B cell (primary cell): ENCODE results near the gene FURIN. TPM values are rescaled to one million over a fixed set of nuclear protein-coding genes. Genes with fewer than 3 reads are reported as not detected.

Experiments
- ATAC-seq: fragments of 200-7000 bp; cut with Tn5 transposase; one replicate; pipeline ENCODE4 v1.10.0; 2021; ENCODE audit warnings: low read depth, mild to moderate bottlenecking, moderate number of reproducible peaks, moderate library complexity
- CTCF ChIA-PET: fragments of 350-600 bp; sonication (Branson Sonifier 250); formaldehyde crosslinking; loops from one replicate; lab custom pipeline; 2021; ENCODE audit warnings: antibody characterized with exemption, inconsistent platforms; lab: Charles Lee
- POLR2A ChIA-PET: fragments of 350-600 bp; sonication (Branson Sonifier 250); formaldehyde crosslinking; loops from one replicate; lab custom pipeline; 2021; ENCODE audit warnings: antibody characterized with exemption; lab: Charles Lee
- DNase-seq: peaks from one replicate; pipeline ENCODE4 v3.0.0; 2013
- H2AFZ ChIP-seq: 2 replicates; pipeline ENCODE4 v1.6.1; 2012; ENCODE audit warnings: mild to moderate bottlenecking, low read depth, low read length; ENCODE audit not compliant: insufficient read depth, poor library complexity, severe bottlenecking
- H3K27ac ChIP-seq, 2 donors: 1 replicate in 1 of 2; 2 replicates in 1 of 2; pipeline ENCODE4 v1.5.1; 2012 to 2013; ENCODE audit warnings: low read length in 2 of 2, mild to moderate bottlenecking in 2 of 2, moderate library complexity in 1 of 2
- H3K27me3 ChIP-seq, 4 experiments: fragments of 200-600 bp in 1 of 4; sonication (generic) in 1 of 4; replicated peaks in 1 of 4; 1 replicate in 2 of 4; 2 replicates in 2 of 4; pipeline versions ENCODE4 v1.6.1 to v1.7.0; 2013 to 2016; ENCODE audit warnings: low read length in 3 of 4, mild to moderate bottlenecking in 2 of 4, mixed read lengths in 1 of 4, moderate library complexity in 1 of 4; ENCODE audit not compliant: insufficient read depth in 4 of 4, control insufficient read depth in 3 of 4; ENCODE audit errors: control extremely low read depth in 1 of 4
- H3K36me3 ChIP-seq, 2 experiments: replicated peaks in 1 of 2; 1 replicate in 1 of 2; 2 replicates in 1 of 2; pipeline versions ENCODE4 v1.6.1 to v1.7.1; 2013; ENCODE audit warnings: low read length in 1 of 2; ENCODE audit not compliant: insufficient read depth in 2 of 2, control insufficient read depth in 1 of 2; ENCODE audit errors: control extremely low read depth in 1 of 2, extremely low read depth in 1 of 2
- H3K4me1 ChIP-seq, 2 donors: fragments of 200-600 bp in 1 of 2; sonication (generic) in 1 of 2; 1 replicate in 1 of 2; 2 replicates in 1 of 2; pipeline versions ENCODE4 v1.5.1 to v1.6.1; 2013 to 2017; ENCODE audit warnings: low read length in 2 of 2; ENCODE audit not compliant: control insufficient read depth in 2 of 2, insufficient read depth in 2 of 2
- H3K4me2 ChIP-seq: replicated peaks from 2 replicates; pipeline ENCODE3; 2012; ENCODE audit warnings: mild to moderate bottlenecking, low read depth, low read length; ENCODE audit not compliant: poor library complexity, severe bottlenecking
- H3K4me3 ChIP-seq, 5 experiments: fragments of 200-600 bp in 1 of 5; sonication (generic) in 1 of 5; 1 replicate in 3 of 5; 2 replicates in 2 of 5; pipeline versions ENCODE4 v1.5.1 to v1.7.0; 2011 to 2016; ENCODE audit warnings: low read length in 4 of 5, mild to moderate bottlenecking in 4 of 5, low read depth in 2 of 5, control low read depth in 1 of 5, moderate library complexity in 1 of 5; ENCODE audit not compliant: insufficient read depth in 1 of 5; ENCODE audit errors: control extremely low read depth in 1 of 5, extremely low read depth in 1 of 5
- H3K79me2 ChIP-seq: fragments of 200-600 bp; sonication (generic); one replicate; pipeline ENCODE4 v1.6.0; 2016; ENCODE audit warnings: low read length; ENCODE audit not compliant: control insufficient read depth, insufficient read depth
- H3K9ac ChIP-seq: fragments of 200-600 bp; sonication (generic); 2 replicates; pipeline ENCODE4 v1.6.1; 2017; ENCODE audit warnings: mild to moderate bottlenecking, low read length, moderate library complexity
- H3K9me3 ChIP-seq, 3 donors: one replicate each; pipeline versions ENCODE4 v1.6.1 to v1.7.1; 2013; ENCODE audit warnings: low read length in 2 of 3; ENCODE audit not compliant: control insufficient read depth in 2 of 3, insufficient read depth in 1 of 3; ENCODE audit errors: control extremely low read depth in 1 of 3
- H4K20me1 ChIP-seq: 2 replicates; pipeline ENCODE4 v1.6.0; 2012; ENCODE audit warnings: mild to moderate bottlenecking, low read length; ENCODE audit not compliant: insufficient read depth, control insufficient read depth, poor library complexity, severe bottlenecking
- H3K27ac Mint-ChIP-seq: one replicate; pipeline ENCODE4 v1.8.0; 2021; ENCODE audit warnings: mixed read lengths
- H3K27me3 Mint-ChIP-seq: one replicate; pipeline ENCODE4 v1.8.0; 2021; ENCODE audit warnings: mixed read lengths
- H3K4me1 Mint-ChIP-seq: one replicate; pipeline ENCODE4 v1.8.0; 2021; ENCODE audit warnings: mixed read lengths
- H3K4me3 Mint-ChIP-seq: one replicate; pipeline ENCODE4 v1.8.0; 2021; ENCODE audit warnings: mixed read lengths
- H3K9me3 Mint-ChIP-seq: one replicate; pipeline ENCODE4 v1.8.0; 2022; ENCODE audit warnings: mixed read lengths; ENCODE audit not compliant: insufficient read depth
- EZH2 ChIP-seq: IDR thresholded peaks from 2 replicates; pipeline ENCODE4 v1.6.1; 2012; ENCODE audit warnings: borderline replicate concordance, low read depth, mild to moderate bottlenecking, moderate library complexity, low read length; ENCODE audit not compliant: insufficient read depth, poor library complexity, severe bottlenecking
- WGBS: methylation state at CpG from one replicate; pipeline ENCODE4 v1.1.5; 2013; ENCODE audit warnings: missing lambda C conversion rate; ENCODE audit not compliant: insufficient coverage; 5-methylcytosine and 5-hydroxymethylcytosine counted together
- intact Hi-C: fragments of 100-400 bp; cut with micrococcal nuclease; formaldehyde crosslinking; loops from one replicate; pipeline ENCODE4 v1.10.0; 2022
- polyA plus RNA-seq: library from polyadenylated mRNA; depleted of rRNA; stranded (reverse); fragments of >200 nt; gene quantifications from 2 replicates; pipeline ENCODE4 v1.2.3, GENCODE V29; 2012
- total RNA-seq, 2 donors: library from RNA; stranded (reverse); fragments of 120-200 nt in 1 of 2; gene quantifications; 1 replicate in 1 of 2; 2 replicates in 1 of 2; pipeline versions ENCODE4 v1.2.3 to v1.2.4, GENCODE V29; 2013 to 2022
- TF ChIP-seq, protein P1 (sequence below): fragments of 200-600 bp; IDR thresholded peaks from one replicate; pipeline ENCODE4 v1.8.0; 2022; ENCODE audit warnings: antibody characterized with exemption, mild to moderate bottlenecking

FURIN gene
- total and polyA plus RNA-seq, 2 donors (not counting 1 experiment from before 2014, with no cell fraction given) = 31.6 to 66.7 TPM

DNA sequence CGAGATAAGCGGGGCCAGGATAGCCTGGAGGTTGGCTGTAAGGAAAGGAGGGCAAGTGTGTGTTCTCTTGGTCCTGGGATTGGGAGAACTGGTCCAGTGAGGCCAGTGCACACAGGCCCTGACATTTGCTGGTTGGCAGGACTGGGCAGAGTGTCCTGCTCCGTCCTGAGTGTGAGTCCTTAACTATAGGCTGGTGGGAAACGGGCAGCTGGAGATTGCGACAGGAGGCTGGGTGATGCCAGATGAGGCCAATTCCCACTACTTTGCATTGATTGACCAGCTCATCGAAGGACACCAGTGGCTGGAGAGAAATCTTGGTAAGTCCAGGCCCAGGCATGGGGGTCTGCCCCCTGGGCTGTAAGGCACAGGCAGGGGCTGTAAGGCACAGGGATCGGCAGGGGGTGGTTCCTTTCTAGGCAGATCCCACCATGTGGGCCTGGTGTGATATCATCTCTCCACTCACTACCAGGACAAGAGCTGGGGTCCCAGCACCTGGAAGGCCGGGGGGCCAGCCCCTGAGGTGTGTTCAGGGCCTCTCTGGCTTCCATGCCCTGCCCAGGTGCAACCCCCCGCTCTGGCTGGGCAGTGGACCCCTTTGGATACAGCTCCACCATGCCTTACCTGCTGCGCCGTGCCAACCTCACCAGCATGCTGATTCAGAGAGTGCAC lies 37.9 kb downstream of the FURIN start:
- ATAC-seq = no peak
- Mint-ChIP-seq H3K27ac (no peak overlapping the region), H3K9me3 (no peaks in the 10 kb centered on the region), H3K4me3 (no peak overlapping the region), H3K4me1 (peaks cover 19% of the 10 kb centered on the region), H3K27me3 (no peaks in the 10 kb centered on the region)
- Histone ChIP-seq H3K4me2 (no peak overlapping the region), H3K79me2 (peaks cover 3% of the 10 kb centered on the region), H4K20me1 (peaks cover 13% of the 10 kb centered on the region), H3K27ac (no peak overlapping the region), H3K27me3 (no peaks in the 10 kb centered on the region), H3K9ac (no peak overlapping the region), H3K9me3 (no peaks in the 10 kb centered on the region), H2AFZ (no peak overlapping the region), H3K36me3 (peaks cover 0 to 57% of the 10 kb centered on the region in 2 experiments), H3K4me1 (peaks cover 13 to 19% of the 10 kb centered on the region in 2 donors), H3K4me3 (no peak overlapping the region)
- ChIA-PET CTCF (interaction anchor here (1.2 to 14.4 kb wide), 3 partner anchors 21 to 88 kb away, joined by 3 to 260 read pairs (median 45); partner anchors contain the start of genes FES, HDDC3 and UNC45A), POLR2A (no interaction called here)
- no peak for TF ChIP-seq EZH2
- WGBS = 97% methylated on average over 11 of the region's 11 CpGs
- intact Hi-C loops = no loop called here
- DNase-seq = no peak

DNA sequence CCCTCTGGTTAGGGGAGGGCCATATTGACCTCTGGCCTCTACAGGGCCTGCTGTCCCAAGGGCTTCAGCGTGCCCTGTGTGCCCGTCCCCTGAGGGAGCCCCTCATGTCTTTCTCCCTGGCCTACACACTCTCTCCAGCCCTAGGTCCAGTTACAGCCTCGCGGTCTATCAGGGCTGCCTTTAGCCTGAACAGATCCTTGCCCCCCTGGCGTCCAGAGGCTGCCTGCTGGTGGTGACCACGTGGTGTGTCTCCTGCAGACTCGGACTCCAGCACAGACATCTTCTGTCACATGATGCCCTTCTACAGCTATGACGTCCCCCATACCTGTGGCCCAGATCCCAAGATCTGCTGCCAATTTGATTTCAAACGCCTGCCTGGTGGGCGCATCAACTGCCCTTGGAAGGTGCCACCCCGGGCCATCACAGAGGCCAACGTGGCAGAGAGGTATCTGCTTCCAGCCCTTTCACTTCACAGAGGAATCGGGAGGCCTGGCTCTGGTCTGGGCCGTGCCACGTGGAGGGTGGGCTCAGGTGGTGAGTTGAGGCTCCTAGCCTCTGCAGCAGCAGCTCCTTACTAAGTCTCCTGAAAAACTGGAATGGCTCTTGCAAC lies 38.8 kb downstream of the FURIN start:
- ChIA-PET POLR2A (interaction anchor here (0.5 kb wide), 1 partner anchor 62 kb away, joined by 3 read pairs; no protein-coding TSS in a partner anchor), CTCF (interaction anchor here (14.4 kb wide), 1 partner anchor 26 kb away, joined by 260 read pairs; the partner anchor contains the start of genes HDDC3 and UNC45A)
- Mint-ChIP-seq H3K27ac (no peak overlapping the region), H3K4me3 (no peak overlapping the region), H3K4me1 (peaks cover 11% of the 10 kb centered on the region), H3K27me3 (no peaks in the 10 kb centered on the region), H3K9me3 (no peaks in the 10 kb centered on the region)
- no peak overlapping the region for H2AFZ ChIP-seq
- no peak overlapping the region for H3K27ac ChIP-seq
- H4K20me1 ChIP-seq = peaks cover 13% of the 10 kb centered on the region
- H3K4me3 ChIP-seq = no peak overlapping the region
- ATAC-seq (no peak), DNase-seq (no peak)
- H3K79me2 ChIP-seq = peaks cover 3% of the 10 kb centered on the region
- TF ChIP-seq, protein P1, sequence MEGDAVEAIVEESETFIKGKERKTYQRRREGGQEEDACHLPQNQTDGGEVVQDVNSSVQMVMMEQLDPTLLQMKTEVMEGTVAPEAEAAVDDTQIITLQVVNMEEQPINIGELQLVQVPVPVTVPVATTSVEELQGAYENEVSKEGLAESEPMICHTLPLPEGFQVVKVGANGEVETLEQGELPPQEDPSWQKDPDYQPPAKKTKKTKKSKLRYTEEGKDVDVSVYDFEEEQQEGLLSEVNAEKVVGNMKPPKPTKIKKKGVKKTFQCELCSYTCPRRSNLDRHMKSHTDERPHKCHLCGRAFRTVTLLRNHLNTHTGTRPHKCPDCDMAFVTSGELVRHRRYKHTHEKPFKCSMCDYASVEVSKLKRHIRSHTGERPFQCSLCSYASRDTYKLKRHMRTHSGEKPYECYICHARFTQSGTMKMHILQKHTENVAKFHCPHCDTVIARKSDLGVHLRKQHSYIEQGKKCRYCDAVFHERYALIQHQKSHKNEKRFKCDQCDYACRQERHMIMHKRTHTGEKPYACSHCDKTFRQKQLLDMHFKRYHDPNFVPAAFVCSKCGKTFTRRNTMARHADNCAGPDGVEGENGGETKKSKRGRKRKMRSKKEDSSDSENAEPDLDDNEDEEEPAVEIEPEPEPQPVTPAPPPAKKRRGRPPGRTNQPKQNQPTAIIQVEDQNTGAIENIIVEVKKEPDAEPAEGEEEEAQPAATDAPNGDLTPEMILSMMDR = no peak
- no peak for TF ChIP-seq EZH2
- H3K4me1 ChIP-seq = peaks cover 6 to 11% of the 10 kb centered on the region in 2 donors
- peaks cover 0 to 66% of the 10 kb centered on the region in 2 experiments for H3K36me3 ChIP-seq
- no peak overlapping the region for H3K4me2 ChIP-seq
- no peak overlapping the region for H3K9ac ChIP-seq
- intact Hi-C loops = no loop called here
- WGBS = 97% methylated on average over 15 of the region's 15 CpGs
- no peaks in the 10 kb centered on the region for H3K27me3 ChIP-seq
- no peaks in the 10 kb centered on the region for H3K9me3 ChIP-seq
